ENCODE results near the gene VPS18.

VPS18 gene

DNA sequence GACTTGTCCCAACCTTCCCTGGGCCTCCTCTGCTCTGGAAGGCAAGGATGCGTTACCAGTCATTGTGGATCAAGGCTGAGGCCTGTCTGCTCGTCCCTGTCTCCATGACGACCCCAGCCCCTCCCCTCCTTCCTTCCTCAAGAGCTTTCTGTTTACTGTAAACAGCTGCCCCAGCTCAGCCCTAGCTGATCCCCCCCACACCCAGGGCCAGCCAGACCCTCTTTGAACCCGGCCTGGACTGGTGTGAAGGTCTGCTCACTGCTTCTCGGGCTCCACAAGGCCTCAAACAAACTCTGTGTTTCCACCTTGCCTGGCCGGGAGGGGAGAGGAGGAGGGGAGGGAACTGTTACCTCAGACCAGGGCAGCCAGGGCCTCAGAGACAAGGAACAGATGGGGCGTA, 16.9 kb downstream of the VPS18 start:
- H3K9me3 Mint-ChIP-seq = no peaks in the 10 kb centered on the region
- peaks cover 4% of the 10 kb centered on the region for H3K36me3 Mint-ChIP-seq (ENCODE audit: insufficient read depth)
- ATAC-seq (replicated peaks) (no peak), DNase-seq (no peak)
- no peak overlapping the region for H3K4me3 Mint-ChIP-seq
- peaks cover 6 to 12% of the 10 kb centered on the region in 2 donors for H3K4me1 Mint-ChIP-seq (ENCODE audit: low read depth in 2 of 2)
- no peak overlapping the region for H3K27ac Mint-ChIP-seq
- peaks cover 0 to under 1% of the 10 kb centered on the region in 2 donors for H3K27me3 Mint-ChIP-seq

DNA sequence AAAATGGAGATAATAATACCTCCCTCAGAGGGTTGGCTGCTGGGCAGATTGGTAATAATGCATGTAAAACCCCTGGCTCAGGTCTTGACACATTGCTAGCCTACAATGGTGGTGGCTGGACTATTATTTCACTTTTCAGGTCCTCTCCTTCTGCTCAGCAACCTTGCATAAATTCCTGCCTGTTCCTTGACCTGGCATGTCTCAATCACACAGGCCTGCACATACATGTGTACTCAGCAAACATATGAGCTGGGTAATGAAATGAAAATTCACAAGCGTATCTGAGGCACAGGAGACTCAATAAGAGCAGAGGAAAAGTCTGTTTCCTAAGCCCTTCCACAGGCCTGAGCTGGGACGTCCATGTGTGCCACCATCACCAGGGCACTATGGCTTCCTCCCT, 17.4 kb downstream of the VPS18 start:
- Mint-ChIP-seq H3K36me3 (ENCODE audit: insufficient read depth) (peaks cover 4% of the 10 kb centered on the region), H3K4me1 (ENCODE audit: low read depth in 2 of 2) (peaks cover 6 to 12% of the 10 kb centered on the region in 2 donors), H3K27me3 (peaks cover 0 to 6% of the 10 kb centered on the region in 2 donors), H3K4me3 (no peak overlapping the region), H3K9me3 (no peaks in the 10 kb centered on the region), H3K27ac (no peak overlapping the region)
- ATAC-seq (replicated peaks) = no peak
- DNase-seq = no peak

DNA sequence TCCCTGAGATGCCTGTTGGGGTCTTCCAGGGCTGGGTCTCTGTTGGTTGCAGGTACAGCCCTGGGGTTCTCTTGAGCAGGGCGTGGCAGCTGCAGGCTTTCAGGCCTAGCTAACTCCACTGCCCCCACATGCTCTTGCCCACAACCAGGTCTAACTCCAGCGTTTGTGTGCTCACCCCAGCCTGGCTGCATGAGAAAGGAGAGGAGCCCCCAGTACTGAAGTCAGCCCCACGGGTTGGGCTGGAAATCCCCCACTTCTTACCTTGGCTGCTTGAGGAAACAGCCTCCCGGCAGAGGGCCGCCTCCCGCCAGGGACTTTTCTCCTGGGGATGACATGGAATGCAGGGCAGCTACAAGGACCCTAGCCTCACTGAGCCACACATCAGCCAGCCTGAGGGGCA, 18.2 kb downstream of the VPS18 start:
- Mint-ChIP-seq H3K36me3 (ENCODE audit: insufficient read depth) (peaks cover 4% of the 10 kb centered on the region), H3K27me3 (peaks cover 0 to 12% of the 10 kb centered on the region in 2 donors)
- ATAC-seq (replicated peaks) = no peak

GRCh38 chr15:40914013-40914412, 19.8 kb downstream of the VPS18 start:
- H3K4me1 Mint-ChIP-seq (ENCODE audit: low read depth in 2 of 2) = no peaks in the 10 kb centered on the region
- ATAC-seq (replicated peaks) (no peak), DNase-seq (no peak)
- H3K27me3 Mint-ChIP-seq = peaks cover 0 to 12% of the 10 kb centered on the region in 2 donors
- no peak overlapping the region for H3K4me3 Mint-ChIP-seq
- no peak overlapping the region for H3K27ac Mint-ChIP-seq
- no peaks in the 10 kb centered on the region for H3K9me3 Mint-ChIP-seq
- no peaks in the 10 kb centered on the region for H3K36me3 Mint-ChIP-seq (ENCODE audit: insufficient read depth)

More for the DNA sequence above, 18.2 kb downstream of the VPS18 start:
- Mint-ChIP-seq H3K9me3 (no peaks in the 10 kb centered on the region), H3K4me3 (no peak overlapping the region), H3K27ac (no peak overlapping the region), H3K4me1 (ENCODE audit: low read depth in 2 of 2) (peaks cover 2 to 6% of the 10 kb centered on the region in 2 donors)
- no peak for DNase-seq

- H3K36me3 Mint-ChIP-seq (ENCODE audit: insufficient read depth) = no peaks in the 10 kb centered on the region
- peaks cover 0 to 12% of the 10 kb centered on the region in 2 donors for H3K27me3 Mint-ChIP-seq
- no peak overlapping the region for H3K4me3 Mint-ChIP-seq
- no peaks in the 10 kb centered on the region for H3K4me1 Mint-ChIP-seq (ENCODE audit: low read depth in 2 of 2)
- no peak overlapping the region for H3K27ac Mint-ChIP-seq
- no peaks in the 10 kb centered on the region for H3K9me3 Mint-ChIP-seq
- DNase-seq (no peak), ATAC-seq (replicated peaks) (no peak)
Measured at GRCh38 chr15:40914486-40914885, 20.2 kb downstream of the VPS18 start.

DNA sequence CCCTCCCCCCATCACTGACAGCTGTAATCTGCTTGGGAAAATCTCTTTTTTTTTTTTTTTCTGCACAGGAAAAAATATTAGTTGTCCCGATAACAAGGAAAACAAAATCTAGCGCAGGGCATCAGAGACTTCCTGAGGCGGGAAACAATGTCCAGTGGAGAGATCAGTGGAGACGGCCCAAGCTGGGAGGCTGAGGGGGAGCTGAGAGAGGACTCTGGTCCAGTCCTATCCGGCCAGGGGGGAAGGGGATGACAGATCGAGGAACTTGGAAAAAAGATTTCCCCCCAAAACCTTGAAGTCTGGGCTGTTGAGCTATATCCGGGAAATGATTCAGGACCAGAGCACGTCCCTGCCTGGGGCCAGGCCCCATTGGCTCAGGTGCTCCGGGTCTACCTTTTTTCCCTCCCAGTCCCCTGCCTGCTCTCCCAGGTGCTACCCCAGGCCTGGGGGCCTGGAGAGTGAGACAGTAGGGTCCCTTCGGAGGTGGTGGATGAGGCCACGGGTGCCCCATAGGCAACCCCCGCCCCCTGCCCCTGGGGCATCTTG, 20.9 kb downstream of the VPS18 start:
- peak overlapping the region in 1 of 2 donors; percentile 38 for H3K27ac Mint-ChIP-seq
- H3K36me3 Mint-ChIP-seq (ENCODE audit: insufficient read depth) = no peaks in the 10 kb centered on the region
- DNase-seq (no peak), ATAC-seq (replicated peaks) (no peak)
- H3K4me3 Mint-ChIP-seq = no peak overlapping the region
- H3K4me1 Mint-ChIP-seq (ENCODE audit: low read depth in 2 of 2) = no peaks in the 10 kb centered on the region
- peaks cover 0 to 12% of the 10 kb centered on the region in 2 donors for H3K27me3 Mint-ChIP-seq
- no peaks in the 10 kb centered on the region for H3K9me3 Mint-ChIP-seq

DNA sequence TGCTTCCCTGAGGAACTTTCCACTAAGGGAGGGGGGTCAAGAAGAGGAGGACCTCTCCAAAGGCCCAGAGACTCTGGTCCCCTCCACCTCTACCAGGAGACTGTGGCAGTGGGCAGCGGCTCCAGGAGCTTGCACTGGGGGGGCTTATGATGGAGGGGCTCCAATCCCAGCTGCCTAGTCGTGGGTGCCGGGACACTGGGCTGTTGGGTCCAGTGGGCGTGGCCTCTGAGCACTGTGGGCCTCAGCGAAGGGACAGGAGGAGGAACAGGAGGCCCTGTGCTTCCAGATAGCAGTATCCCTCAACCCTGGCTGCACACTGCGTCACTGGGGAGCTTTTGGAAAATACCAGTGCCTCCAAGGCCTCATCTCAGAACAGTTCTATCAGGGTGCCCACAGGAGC, 21.4 kb downstream of the VPS18 start:
- ATAC-seq (replicated peaks) (no peak), DNase-seq (no peak)
- Mint-ChIP-seq H3K9me3 (no peaks in the 10 kb centered on the region), H3K4me3 (no peak overlapping the region), H3K36me3 (ENCODE audit: insufficient read depth) (no peaks in the 10 kb centered on the region), H3K4me1 (ENCODE audit: low read depth in 2 of 2) (no peaks in the 10 kb centered on the region), H3K27ac (no peak overlapping the region), H3K27me3 (peaks cover 0 to 12% of the 10 kb centered on the region in 2 donors)

GRCh38 chr15:40917585-40917984, 23.3 kb downstream of the VPS18 start:
- Mint-ChIP-seq H3K4me1 (ENCODE audit: low read depth in 2 of 2) (no peaks in the 10 kb centered on the region), H3K9me3 (no peaks in the 10 kb centered on the region), H3K27me3 (peaks cover 0 to 12% of the 10 kb centered on the region in 2 donors), H3K36me3 (ENCODE audit: insufficient read depth) (no peaks in the 10 kb centered on the region), H3K4me3 (no peak overlapping the region), H3K27ac (no peak overlapping the region)
- no peak for DNase-seq
- ATAC-seq (replicated peaks) = no peak

DNA sequence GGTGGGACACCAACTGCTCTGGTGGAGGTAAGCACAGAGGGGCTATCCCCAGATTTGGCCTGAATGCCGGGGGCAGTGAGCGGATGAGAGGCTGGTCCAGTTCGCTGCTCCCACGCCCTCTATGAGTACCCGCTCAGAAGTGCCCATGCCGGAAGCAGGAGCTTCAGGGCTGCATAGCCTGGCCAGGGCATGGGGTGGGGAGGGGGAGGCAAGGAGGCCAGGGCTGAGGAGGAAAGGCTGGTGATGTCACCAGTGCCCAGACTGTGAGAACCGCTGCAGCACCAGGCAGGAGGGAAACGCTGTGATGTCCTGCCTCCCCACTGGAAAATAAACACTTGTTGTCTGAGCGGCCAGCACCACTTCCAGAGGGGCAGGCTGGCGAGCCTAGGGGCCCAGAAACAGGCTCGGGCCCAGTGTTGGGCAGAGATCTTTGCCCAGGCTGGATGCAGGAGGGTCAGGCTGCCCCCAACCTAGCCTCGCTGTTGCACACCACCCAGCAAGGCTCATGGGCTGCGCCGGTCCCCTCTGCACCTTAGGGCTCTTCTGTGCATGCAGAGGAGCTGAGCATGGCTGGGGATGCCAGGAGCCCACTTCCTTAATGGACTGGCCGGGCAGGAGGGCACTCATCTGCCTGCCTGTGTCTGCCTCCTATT, 24.0 kb downstream of the VPS18 start:
- H3K27me3 Mint-ChIP-seq = peaks cover 0 to 12% of the 10 kb centered on the region in 2 donors
- DNase-seq (no peak), ATAC-seq (replicated peaks) (no peak)
- no peaks in the 10 kb centered on the region for H3K9me3 Mint-ChIP-seq
- H3K4me3 Mint-ChIP-seq = no peak overlapping the region
- no peaks in the 10 kb centered on the region for H3K4me1 Mint-ChIP-seq (ENCODE audit: low read depth in 2 of 2)
- H3K27ac Mint-ChIP-seq = no peak overlapping the region
- H3K36me3 Mint-ChIP-seq (ENCODE audit: insufficient read depth) = no peaks in the 10 kb centered on the region

- ATAC-seq (replicated peaks) (no peak), DNase-seq (no peak)
- peaks cover 0 to 12% of the 10 kb centered on the region in 2 donors for H3K27me3 Mint-ChIP-seq
- no peak overlapping the region for H3K4me3 Mint-ChIP-seq
- H3K36me3 Mint-ChIP-seq (ENCODE audit: insufficient read depth) = no peaks in the 10 kb centered on the region
- H3K4me1 Mint-ChIP-seq (ENCODE audit: low read depth in 2 of 2) = no peaks in the 10 kb centered on the region
- H3K27ac Mint-ChIP-seq = no peak overlapping the region
- no peaks in the 10 kb centered on the region for H3K9me3 Mint-ChIP-seq
Measured at GRCh38 chr15:40918799-40919392, 24.6 kb downstream of the VPS18 start.

DNA sequence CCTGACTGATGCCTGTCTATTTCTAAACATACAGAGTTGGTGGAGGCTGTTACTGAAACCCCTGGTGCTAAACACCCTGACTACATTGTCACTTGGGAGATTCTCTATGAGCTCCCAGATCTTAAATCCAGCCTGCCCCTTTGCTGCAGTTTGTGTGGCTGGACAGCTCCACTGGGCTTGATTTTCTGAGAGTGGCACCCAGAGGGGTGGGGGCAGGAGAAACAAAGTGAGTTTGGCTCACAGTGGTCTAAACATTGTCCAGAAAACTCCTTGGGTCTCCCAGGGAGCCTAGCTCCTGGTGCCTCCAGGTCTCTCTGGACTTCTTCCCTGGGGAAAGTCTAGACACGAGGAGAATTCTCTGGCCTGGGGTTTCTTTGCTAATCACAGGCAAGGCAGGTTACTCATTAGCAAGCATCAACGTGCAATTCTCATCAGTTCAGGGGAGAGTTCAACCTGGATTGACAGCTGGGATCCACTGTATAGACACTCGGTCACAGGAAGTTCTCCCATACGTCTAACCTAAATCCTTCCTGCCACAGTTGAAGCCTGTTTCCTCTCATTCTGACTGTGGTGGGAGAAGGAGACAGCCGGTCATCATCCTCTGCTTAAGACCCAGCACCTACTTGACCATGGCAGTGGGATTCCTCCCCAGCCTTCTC, 27.8 kb downstream of the VPS18 start:
- no peak overlapping the region for H3K4me3 Mint-ChIP-seq
- no peak for DNase-seq
- no peaks in the 10 kb centered on the region for H3K9me3 Mint-ChIP-seq
- H3K4me1 Mint-ChIP-seq (ENCODE audit: low read depth in 2 of 2) = peaks cover 2 to 11% of the 10 kb centered on the region in 2 donors
- no peak for ATAC-seq (replicated peaks)
- H3K27ac Mint-ChIP-seq = no peak overlapping the region
- no peaks in the 10 kb centered on the region for H3K36me3 Mint-ChIP-seq (ENCODE audit: insufficient read depth)
- peaks cover 15 to 30% of the 10 kb centered on the region in 2 donors for H3K27me3 Mint-ChIP-seq

DNA sequence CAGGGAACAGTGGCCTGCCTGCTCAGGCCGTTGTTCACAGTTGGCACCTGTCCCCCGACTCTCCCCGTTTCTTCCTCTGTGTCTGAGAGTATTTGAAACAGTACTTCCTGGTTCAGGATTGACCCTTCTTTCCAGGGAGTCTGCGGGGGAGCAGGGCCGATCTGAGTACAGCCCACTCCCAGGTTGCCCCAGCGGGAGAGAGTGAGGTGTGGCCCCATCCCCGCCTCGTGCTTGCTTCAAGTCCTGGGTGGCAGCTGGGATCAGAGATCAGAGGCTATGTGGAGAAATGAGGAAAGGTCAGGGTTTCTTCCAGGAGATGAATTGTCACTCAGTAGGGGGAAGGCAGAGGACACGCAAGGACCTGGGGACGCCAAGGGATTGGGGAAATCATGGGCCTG, 28.4 kb downstream of the VPS18 start:
- ATAC-seq (replicated peaks) = no peak
- H3K27ac Mint-ChIP-seq = no peak overlapping the region
- peaks cover 20 to 33% of the 10 kb centered on the region in 2 donors for H3K27me3 Mint-ChIP-seq
- H3K4me3 Mint-ChIP-seq = no peak overlapping the region
- H3K9me3 Mint-ChIP-seq = no peaks in the 10 kb centered on the region
- DNase-seq = no peak
- no peaks in the 10 kb centered on the region for H3K36me3 Mint-ChIP-seq (ENCODE audit: insufficient read depth)
- H3K4me1 Mint-ChIP-seq (ENCODE audit: low read depth in 2 of 2) = peaks cover 4 to 14% of the 10 kb centered on the region in 2 donors

DNA sequence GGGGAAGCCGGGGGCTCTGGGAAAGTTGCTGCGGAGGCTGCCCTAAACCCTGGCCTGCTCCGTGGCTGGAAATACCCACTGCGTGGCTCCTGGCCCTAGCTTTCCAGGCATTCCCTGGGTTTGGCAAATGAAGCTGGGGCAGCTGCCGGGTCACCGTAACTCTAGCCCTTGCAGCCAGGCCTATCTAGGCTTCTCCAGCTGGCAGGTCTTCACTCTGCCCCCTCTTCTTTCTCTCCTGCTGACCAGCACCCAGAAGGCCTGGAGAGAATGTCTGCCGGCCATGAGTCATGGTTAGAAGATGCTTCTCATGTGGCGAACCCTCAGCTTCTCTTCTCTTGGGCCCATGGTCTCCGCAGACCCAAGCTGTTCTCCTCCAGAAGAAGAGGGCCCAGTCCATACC, 29.3 kb downstream of the VPS18 start:
- no peak for ATAC-seq (replicated peaks)
- peaks cover 5 to 14% of the 10 kb centered on the region in 2 donors for H3K4me1 Mint-ChIP-seq (ENCODE audit: low read depth in 2 of 2)
- no peak overlapping the region for H3K4me3 Mint-ChIP-seq
- no peak overlapping the region for H3K27ac Mint-ChIP-seq
- H3K9me3 Mint-ChIP-seq = no peaks in the 10 kb centered on the region
- no peaks in the 10 kb centered on the region for H3K36me3 Mint-ChIP-seq (ENCODE audit: insufficient read depth)
- peaks cover 20 to 40% of the 10 kb centered on the region in 2 donors for H3K27me3 Mint-ChIP-seq
- no peak for DNase-seq

DNA sequence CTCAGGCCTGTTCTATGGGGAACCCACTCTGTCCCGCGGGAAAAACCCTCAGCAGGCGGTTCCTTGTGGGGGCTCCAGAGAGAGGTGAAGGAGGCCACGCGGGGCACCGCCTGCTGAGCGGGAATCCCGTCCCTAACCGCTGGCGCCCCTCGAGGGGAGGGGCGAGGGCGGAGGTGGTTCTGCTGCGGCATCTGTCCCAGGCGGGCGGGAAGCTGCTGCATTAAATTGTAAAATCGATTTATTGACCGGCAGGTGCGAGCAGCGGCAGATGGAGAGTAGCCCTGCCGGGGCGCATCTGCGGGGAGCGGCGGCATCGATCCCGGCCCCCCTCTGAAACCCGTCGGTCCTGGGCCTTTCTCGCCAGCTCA, 31.2 kb downstream of the VPS18 start:
- no peak overlapping the region for H3K27ac Mint-ChIP-seq
- H3K36me3 Mint-ChIP-seq (ENCODE audit: insufficient read depth) = no peaks in the 10 kb centered on the region
- ATAC-seq (replicated peaks) (no peak), DNase-seq (no peak)
- peaks cover 32 to 60% of the 10 kb centered on the region in 2 donors for H3K27me3 Mint-ChIP-seq
- H3K4me1 Mint-ChIP-seq (ENCODE audit: low read depth in 2 of 2) = peaks cover 20 to 31% of the 10 kb centered on the region in 2 donors
- peak overlapping the region in 1 of 2 donors; percentile 81 for H3K4me3 Mint-ChIP-seq
- no peaks in the 10 kb centered on the region for H3K9me3 Mint-ChIP-seq
